Breast epithelium (tissue), 3 donors: ENCODE data around the gene TARS1.

Experiments
- CTCF ChIP-seq, 3 donors: fragments of 450-650 bp; IDR thresholded peaks; one replicate each; pipeline ENCODE4 v1.5.1; 2016 to 2017; ENCODE audit warnings: antibody characterized with exemption in 3 of 3, mild to moderate bottlenecking in 3 of 3, moderate library complexity in 3 of 3
- POLR2A ChIP-seq: fragments of 450-650 bp; IDR thresholded peaks from one replicate; pipeline ENCODE4 v1.6.1; 2016; ENCODE audit warnings: antibody characterized with exemption, mild to moderate bottlenecking, moderate library complexity
- POLR2AphosphoS5 ChIP-seq, 3 donors: sonication (generic); formaldehyde crosslinking; IDR thresholded peaks; one replicate each; pipeline ENCODE4 v1.6.1; 2017; ENCODE audit warnings: antibody characterized with exemption in 3 of 3

GRCh38 chr5:33422191-33422590 lies 18.6 kb upstream of the TARS1 start:
- TF ChIP-seq POLR2AphosphoS5 (IDR thresholded peaks at IDR 0.05): no peak
- TF ChIP-seq CTCF (IDR thresholded peaks at IDR 0.05): no peak
- TF ChIP-seq POLR2A: no peak
